Kidney epithelial cell (primary cell): ENCODE data around the gene ALKBH7. TPM values are rescaled to one million over a fixed set of nuclear protein-coding genes. Genes with fewer than 3 reads are reported as not detected.

Experiments used
- DNase-seq: peaks from one replicate; pipeline ENCODE4 v3.0.0-alpha.2; 2010; ENCODE audit warnings: low read depth
- H3K27me3 ChIP-seq: 2 replicates; pipeline ENCODE4 v1.6.0; 2011; ENCODE audit warnings: low read length; ENCODE audit not compliant: control insufficient read depth, insufficient read depth
- H3K36me3 ChIP-seq: 2 replicates; pipeline ENCODE4 v1.5.1; 2011; ENCODE audit warnings: low read length; ENCODE audit not compliant: control insufficient read depth, insufficient read depth
- H3K4me3 ChIP-seq: 2 replicates; pipeline ENCODE4 v1.5.1; 2011; ENCODE audit warnings: low read depth, mild to moderate bottlenecking, control low read depth, low read length
- CTCF ChIP-seq: IDR thresholded peaks from 2 replicates; pipeline ENCODE4 v1.5.1; 2011; ENCODE audit warnings: mild to moderate bottlenecking, moderate library complexity, low read length, control low read depth, inconsistent platforms; ENCODE audit not compliant: insufficient read depth, poor library complexity, severe bottlenecking
- total RNA-seq: library from RNA; depleted of rRNA; stranded (reverse); fragments of >200 nt; gene quantifications from 2 replicates; pipeline ENCODE4 v1.2.3, GENCODE V29; 2015

Gene ALKBH7
- total RNA-seq, 1 donor from 2014 or later: 55.1 TPM

- H3K4me3 ChIP-seq: no peak overlapping the region
- DNase-seq: no peak
- peak; percentile 59 for TF ChIP-seq CTCF
- H3K27me3 ChIP-seq: no peaks in the 10 kb centered on the region
- peaks cover 4% of the 10 kb centered on the region for H3K36me3 ChIP-seq
Measured at GRCh38 chr19:6417713-6418561, 45.3 kb downstream of the ALKBH7 start.

GRCh38 chr19:6418562-6418932, 46.0 kb downstream of the ALKBH7 start:
- no peak overlapping the region for H3K4me3 ChIP-seq
- H3K27me3 ChIP-seq: no peaks in the 10 kb centered on the region
- H3K36me3 ChIP-seq: peaks cover 4% of the 10 kb centered on the region
- DNase-seq: no peak
- no peak for TF ChIP-seq CTCF

- H3K27me3 ChIP-seq: no peaks in the 10 kb centered on the region
- no peak overlapping the region for H3K4me3 ChIP-seq
- TF ChIP-seq CTCF: no peak
- no peak for DNase-seq
- no peaks in the 10 kb centered on the region for H3K36me3 ChIP-seq
Measured at GRCh38 chr19:6421075-6422014, 48.8 kb downstream of the ALKBH7 start.

- no peak for DNase-seq
- no peak for TF ChIP-seq CTCF
- no peaks in the 10 kb centered on the region for H3K36me3 ChIP-seq
- no peaks in the 10 kb centered on the region for H3K27me3 ChIP-seq
- peak overlapping the region; percentile 66 for H3K4me3 ChIP-seq
Measured at GRCh38 chr19:6423499-6424194, 51.1 kb downstream of the ALKBH7 start.

GRCh38 chr19:6424195-6424938, 51.8 kb downstream of the ALKBH7 start, which contains the start of gene KHSRP:
Gene KHSRP, minus strand, starts transcription at chr19:6424811. Its CDS starts 110 bp downstream, at chr19:6424701.
- Histone ChIP-seq H3K4me3 (peak within 1 kb of the TSS; percentile 66), H3K36me3 (no peaks in the 10 kb centered on the region), H3K27me3 (no peaks in the 10 kb centered on the region)
- TF ChIP-seq CTCF: no peak
- DNase-seq: no peak

Other genes starting within 250 kb of the ALKBH7 start
- not detected in 2 replicates for gene ACSBG2, start 237.1 kb upstream of the ALKBH7 start, total RNA-seq
- gene MLLT1, start 92.8 kb upstream of the ALKBH7 start, total RNA-seq: 23.1 and 27.6 TPM in 2 replicates
- gene ACER1, start 39.2 kb upstream of the ALKBH7 start, total RNA-seq: not detected in 2 replicates
- gene CLPP, start 11.3 kb upstream of the ALKBH7 start, total RNA-seq: 137 and 142 TPM in 2 replicates
- gene PSPN, start 3.1 kb downstream of the ALKBH7 start, total RNA-seq: 1.5 TPM in 2 replicates
- 48.7 and 51.3 TPM in 2 replicates for gene GTF2F1, start 20.4 kb downstream of the ALKBH7 start, total RNA-seq
- gene KHSRP, start 52.0 kb downstream of the ALKBH7 start, total RNA-seq: 175 and 211 TPM in 2 replicates
- not detected in 2 replicates for gene SLC25A41, start 61.0 kb downstream of the ALKBH7 start, total RNA-seq
- 68.6 and 87.7 TPM in 2 replicates for gene SLC25A23, start 87.0 kb downstream of the ALKBH7 start, total RNA-seq
- 84.5 and 87.8 TPM in 2 replicates for gene CRB3, start 91.5 kb downstream of the ALKBH7 start, total RNA-seq
- 1.6 and 4.6 TPM in 2 replicates for gene DENND1C, start 109.0 kb downstream of the ALKBH7 start, total RNA-seq
- gene TUBB4A, start 129.5 kb downstream of the ALKBH7 start, total RNA-seq: 1.3 and 4.0 TPM in 2 replicates
- gene TNFSF9, start 158.2 kb downstream of the ALKBH7 start, total RNA-seq: 8.9 and 12.3 TPM in 2 replicates
- gene CD70, start 218.4 kb downstream of the ALKBH7 start, total RNA-seq: 16.0 and 21.4 TPM in 2 replicates